PC-3 (cell line): Measurements from ENCODE around the gene SLC16A13. TPM values are rescaled to one million over a fixed set of nuclear protein-coding genes. Genes with fewer than 3 reads are reported as not detected.

Source experiments
- ATAC-seq: fragments of 200-7000 bp; cut with Tn5 transposase; 2 replicates; pipeline ENCODE4 v1.9.1; 2020; ENCODE audit warnings: mild to moderate bottlenecking, moderate library complexity
- Bru-seq: library from RNA; stranded (reverse); fragments of 400-500 nt; gene quantifications from one replicate; lab custom pipeline; 2021; lab: Mats Ljungman, UMichigan
- BruChase-seq, 2 experiments: library from RNA; stranded (reverse); fragments of 400-500 nt; gene quantifications; one replicate each; lab custom pipeline; 2021; lab: Mats Ljungman, UMichigan
- BruUV-seq: library from RNA; stranded (reverse); fragments of 400-500 nt; replicated peaks from 2 replicates; lab custom pipeline; 2021; lab: Mats Ljungman, UMichigan
- CTCF ChIA-PET: fragments of 300-600 bp; sonication (Branson Sonifier 250); formaldehyde crosslinking; loops from one replicate; lab custom pipeline; 2022; ENCODE audit warnings: antibody characterized with exemption; lab: Charles Lee
- POLR2A ChIA-PET: fragments of 300-600 bp; sonication (Branson Sonifier 250); formaldehyde crosslinking; loops from one replicate; lab custom pipeline; 2022; ENCODE audit warnings: antibody characterized with exemption; ENCODE audit not compliant: unreplicated experiment; lab: Charles Lee
- DNase-seq: peaks from one replicate; pipeline ENCODE4 v3.0.0-alpha.2; 2015
- H2AFZ ChIP-seq: fragments of 300-600 bp; sonication (generic); 2 replicates; pipeline ENCODE4 v1.6.0; 2016; ENCODE audit warnings: antibody characterized with exemption, low read length
- H3F3A ChIP-seq: fragments of 300-600 bp; sonication (generic); one replicate; pipeline ENCODE4 v1.6.0; 2017; ENCODE audit warnings: antibody characterized with exemption, low read length, control low read depth, mild to moderate bottlenecking; ENCODE audit not compliant: unreplicated experiment
- H3K27ac ChIP-seq: fragments of 300-600 bp; sonication (generic); 2 replicates; pipeline ENCODE4 v1.5.1; 2016; ENCODE audit warnings: mild to moderate bottlenecking, low read length
- H3K27me3 ChIP-seq: fragments of 300-600 bp; sonication (generic); 2 replicates; pipeline ENCODE4 v1.6.1; 2016; ENCODE audit warnings: low read length, mixed read lengths
- H3K36me3 ChIP-seq: fragments of 300-600 bp; sonication (generic); 2 replicates; pipeline ENCODE4 v1.6.1; 2016; ENCODE audit warnings: low read depth, mixed run types, low read length, mixed read lengths
- H3K4me1 ChIP-seq: fragments of 300-600 bp; sonication (generic); 2 replicates; pipeline ENCODE4 v1.5.1; 2016; ENCODE audit warnings: low read length; ENCODE audit not compliant: insufficient read depth
- H3K4me2 ChIP-seq: fragments of 300-600 bp; sonication (generic); 2 replicates; pipeline ENCODE4 v1.6.0; 2016; ENCODE audit warnings: low read length
- H3K4me3 ChIP-seq: fragments of 300-600 bp; sonication (generic); 2 replicates; pipeline ENCODE4 v1.5.1; 2016; ENCODE audit warnings: mild to moderate bottlenecking, low read length, mixed read lengths
- H3K79me2 ChIP-seq: fragments of 300-600 bp; sonication (generic); 2 replicates; pipeline ENCODE4 v1.6.1; 2017; ENCODE audit warnings: low read length, mixed read lengths
- H3K9ac ChIP-seq: fragments of 300-600 bp; sonication (generic); 2 replicates; pipeline ENCODE4 v1.6.0; 2016; ENCODE audit warnings: mild to moderate bottlenecking, low read length
- H3K9me2 ChIP-seq: fragments of 300-600 bp; sonication (generic); replicated peaks from 2 replicates; pipeline ENCODE4 v1.6.1; 2016; ENCODE audit warnings: mixed run types, low read length, mixed read lengths
- H3K9me3 ChIP-seq: fragments of 300-600 bp; sonication (generic); 2 replicates; pipeline ENCODE4 v1.6.1; 2016; ENCODE audit warnings: low read length, mixed read lengths
- H4K20me1 ChIP-seq: fragments of 300-600 bp; sonication (generic); 2 replicates; pipeline ENCODE4 v1.6.1; 2016; ENCODE audit warnings: low read length, mixed read lengths
- CTCF ChIP-seq: fragments of 300-600 bp; sonication (generic); conservative IDR thresholded peaks from 2 replicates; pipeline ENCODE4 v1.5.1; 2017; ENCODE audit warnings: antibody characterized with exemption, low read depth, mild to moderate bottlenecking, low read length
- EZH2 ChIP-seq: fragments of 300-600 bp; sonication (generic); IDR thresholded peaks from one replicate; pipeline ENCODE4 v1.6.1; 2017; ENCODE audit warnings: antibody characterized with exemption, mild to moderate bottlenecking, low read length; ENCODE audit not compliant: unreplicated experiment
- EZH2phosphoT487 ChIP-seq: fragments of 300-600 bp; sonication (generic); IDR thresholded peaks from 2 replicates; pipeline ENCODE4 v1.6.1; 2018; ENCODE audit warnings: mild to moderate bottlenecking, antibody characterized with exemption, low read length, borderline replicate concordance
- intact Hi-C: fragments of 100-400 bp; cut with micrococcal nuclease; formaldehyde crosslinking; loops from 2 replicates; pipeline ENCODE4 v1.9.0; 2023
- long read RNA-seq: library from polyadenylated mRNA; unstranded; transcript quantifications from one replicate; pipeline ENCODE4 v2.0.0, GENCODE V29; 2021; ENCODE audit not compliant: unreplicated experiment
- total RNA-seq: library from RNA; depleted of rRNA; stranded (reverse); fragments of >200 nt; gene quantifications from 2 replicates; pipeline ENCODE4 v1.2.3, GENCODE V29; 2014; rRNA removed

Gene SLC16A13, protein sequence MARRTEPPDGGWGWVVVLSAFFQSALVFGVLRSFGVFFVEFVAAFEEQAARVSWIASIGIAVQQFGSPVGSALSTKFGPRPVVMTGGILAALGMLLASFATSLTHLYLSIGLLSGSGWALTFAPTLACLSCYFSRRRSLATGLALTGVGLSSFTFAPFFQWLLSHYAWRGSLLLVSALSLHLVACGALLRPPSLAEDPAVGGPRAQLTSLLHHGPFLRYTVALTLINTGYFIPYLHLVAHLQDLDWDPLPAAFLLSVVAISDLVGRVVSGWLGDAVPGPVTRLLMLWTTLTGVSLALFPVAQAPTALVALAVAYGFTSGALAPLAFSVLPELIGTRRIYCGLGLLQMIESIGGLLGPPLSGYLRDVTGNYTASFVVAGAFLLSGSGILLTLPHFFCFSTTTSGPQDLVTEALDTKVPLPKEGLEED
- 0.62 and 1.7 TPM in 2 replicates for total RNA-seq
- percentile 51 among the genes with signal in this experiment for Bru-seq, nascent RNA
- percentile 43 among the genes with signal in this experiment for BruChase-seq, experiment 1, labeled RNA remaining after a 6-hour chase
- BruChase-seq, experiment 2, labeled RNA remaining after a 2-hour chase, result percentile 46 among the genes with signal in this experiment
- long read RNA-seq, partial matches to known transcripts, result 2 of 6 reads
- long read RNA-seq, other reads (novel, unspliced or antisense), result 1 of 6 reads

DNA sequence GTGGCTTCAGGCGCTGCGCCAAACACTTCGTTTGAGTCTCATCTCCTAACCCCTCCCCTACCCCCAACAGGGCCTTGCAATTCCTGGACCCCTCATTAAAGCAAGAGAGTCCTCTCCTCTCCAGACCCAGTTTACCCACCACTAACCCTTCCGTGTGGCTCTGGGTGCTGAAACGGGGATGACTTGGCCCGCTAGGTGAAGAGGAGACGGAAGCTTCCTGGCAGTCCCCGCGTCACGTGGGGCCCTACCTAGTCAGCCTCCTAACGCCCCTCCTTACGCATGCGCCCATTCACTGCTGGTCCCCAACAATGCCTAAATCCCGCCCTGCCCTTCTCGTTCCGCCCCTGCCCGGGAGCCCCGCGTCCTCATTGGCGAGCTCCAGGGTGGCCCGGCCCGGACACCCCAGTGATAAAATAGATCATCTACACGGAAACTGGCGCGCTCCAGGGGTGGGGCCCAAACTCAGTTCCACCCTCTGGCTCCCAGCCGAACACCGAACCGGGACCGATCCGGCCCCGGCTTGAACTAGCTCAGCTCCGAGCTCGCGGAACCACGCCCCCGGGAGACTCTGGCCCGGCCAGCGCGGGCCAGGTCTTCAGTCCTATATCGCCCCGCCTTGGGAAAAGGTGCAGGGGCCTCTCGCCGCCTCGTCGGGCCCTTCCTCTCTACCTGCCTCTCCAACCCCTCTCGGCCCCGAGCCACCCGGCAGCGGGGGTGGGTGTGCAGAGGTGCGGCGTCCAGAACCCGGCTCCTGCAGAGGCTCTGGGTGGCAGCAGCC, at the start of gene SLC16A13:
Gene SLC16A13, plus strand, starts transcription at position 425 of the 778 bp plus-strand sequence. CDS start 368 bp downstream, outside the sequence.
- no peaks in the 10 kb centered on the region for H3K36me3 ChIP-seq
- peak within 1 kb of the TSS; percentile 93 for H3K4me2 ChIP-seq
- H3F3A ChIP-seq, result no peaks in the 10 kb centered on the region
- H4K20me1 ChIP-seq, result no peaks in the 10 kb centered on the region
- peaks cover 12% of the 10 kb centered on the region for H3K4me1 ChIP-seq
- BruUV-seq, result no TSS peak
- no peaks in the 10 kb centered on the region for H3K9me2 ChIP-seq
- H3K79me2 ChIP-seq, result peaks cover 10% of the 10 kb centered on the region; the same call in 1 of the 2 replicates
- peak within 1 kb of the TSS; percentile 85 for H3K9ac ChIP-seq
- no peaks in the 10 kb centered on the region for H3K9me3 ChIP-seq
- H3K27ac ChIP-seq, result peak within 1 kb of the TSS; percentile 42
- ATAC-seq (peak; percentile 96), DNase-seq (peak; percentile 91)
- H3K4me3 ChIP-seq, result peak within 1 kb of the TSS; percentile 84
- CTCF ChIA-PET, result interaction anchor here (0.6 to 0.8 kb wide), 3 partner anchors 10 to 180 kb away, joined by 4 to 11 read pairs (median 5); no protein-coding TSS in a partner anchor
- POLR2A ChIA-PET, result interaction anchor here (0.5 to 1.1 kb wide), 3 partner anchors 14 to 357 kb away, joined by 3 to 13 read pairs (median 6); no protein-coding TSS in a partner anchor
- TF ChIP-seq CTCF (no peak), EZH2 (no peak), EZH2phosphoT487 (no peak)
- H3K27me3 ChIP-seq, result no peaks in the 10 kb centered on the region
- intact Hi-C loops, result no loop called here
- peak within 1 kb of the TSS; percentile 91 for H2AFZ ChIP-seq

DNA sequence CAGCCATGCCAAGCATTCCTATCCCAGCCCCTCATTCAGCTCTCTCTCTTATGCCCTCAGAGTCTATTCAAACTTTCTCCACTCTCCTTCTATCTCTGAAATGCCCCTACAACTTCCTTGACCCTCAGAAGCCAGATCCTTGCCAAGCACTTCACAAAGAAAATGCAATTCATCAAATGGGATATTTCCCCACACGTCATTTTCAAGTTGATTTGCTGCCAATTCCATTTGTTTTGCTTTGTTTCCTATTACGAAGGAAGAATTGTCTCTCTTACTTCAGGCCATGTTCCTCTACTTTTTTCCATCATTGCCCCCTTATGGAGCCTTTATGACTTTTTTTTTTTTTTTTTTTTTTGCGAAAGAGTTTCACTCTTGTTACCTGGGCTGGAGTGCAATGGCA, 49.1 kb upstream of the SLC16A13 start:
- no peak overlapping the region for H3K4me2 ChIP-seq
- no peaks in the 10 kb centered on the region for H3F3A ChIP-seq
- TF ChIP-seq EZH2phosphoT487 (no peak), EZH2 (no peak), CTCF (no peak)
- H3K79me2 ChIP-seq, result no peaks in the 10 kb centered on the region
- H3K9ac ChIP-seq, result no peak overlapping the region
- no peak overlapping the region for H3K4me3 ChIP-seq
- ChIA-PET CTCF (no interaction called here), POLR2A (no interaction called here)
- intact Hi-C loops, result no loop called here
- no peaks in the 10 kb centered on the region for H3K27me3 ChIP-seq
- no peaks in the 10 kb centered on the region for H3K9me2 ChIP-seq
- H3K36me3 ChIP-seq, result no peaks in the 10 kb centered on the region
- no peak for ATAC-seq
- H3K4me1 ChIP-seq, result no peaks in the 10 kb centered on the region
- H4K20me1 ChIP-seq, result no peaks in the 10 kb centered on the region
- H2AFZ ChIP-seq, result no peak overlapping the region
- no peaks in the 10 kb centered on the region for H3K9me3 ChIP-seq
- no peak for DNase-seq
- no peak overlapping the region for H3K27ac ChIP-seq
- BruUV-seq, result no TSS peak
